GM13976 (cell line): ENCODE results near the gene CNTNAP2.
A peak's percentile ranks its signal among the peaks of the same experiment; 100 is the strongest.

ENCODE experiments used
- DNase-seq: peaks from one replicate; pipeline ENCODE4 v3.0.0; 2012; ENCODE audit warnings: low spot score
- in situ Hi-C: fragments of 300-500 bp; cut with MboI; formaldehyde crosslinking; loops from one replicate; pipeline ENCODE4 v1.12.0; 2022; ENCODE audit warnings: low sequenced_read_pairs, mixed read lengths, inconsistent platforms; ENCODE audit not compliant: unreplicated experiment
- TF ChIP-seq, protein P1 (sequence below): IDR thresholded peaks from 2 replicates; pipeline ENCODE4 v1.5.1; 2012; ENCODE audit warnings: borderline replicate concordance, mild to moderate bottlenecking; ENCODE audit not compliant: insufficient read depth; ENCODE audit errors: extremely low read depth, missing control alignments, control extremely low read depth

Gene CNTNAP2

GRCh38 chr7:147235645-147236382, 1119.2 kb downstream of the CNTNAP2 start:
- in situ Hi-C loops = loop anchor here (25.0 kb wide), 1 partner anchor 851 kb away; no protein-coding TSS in a partner anchor
- DNase-seq = no peak
- TF ChIP-seq, protein P1, sequence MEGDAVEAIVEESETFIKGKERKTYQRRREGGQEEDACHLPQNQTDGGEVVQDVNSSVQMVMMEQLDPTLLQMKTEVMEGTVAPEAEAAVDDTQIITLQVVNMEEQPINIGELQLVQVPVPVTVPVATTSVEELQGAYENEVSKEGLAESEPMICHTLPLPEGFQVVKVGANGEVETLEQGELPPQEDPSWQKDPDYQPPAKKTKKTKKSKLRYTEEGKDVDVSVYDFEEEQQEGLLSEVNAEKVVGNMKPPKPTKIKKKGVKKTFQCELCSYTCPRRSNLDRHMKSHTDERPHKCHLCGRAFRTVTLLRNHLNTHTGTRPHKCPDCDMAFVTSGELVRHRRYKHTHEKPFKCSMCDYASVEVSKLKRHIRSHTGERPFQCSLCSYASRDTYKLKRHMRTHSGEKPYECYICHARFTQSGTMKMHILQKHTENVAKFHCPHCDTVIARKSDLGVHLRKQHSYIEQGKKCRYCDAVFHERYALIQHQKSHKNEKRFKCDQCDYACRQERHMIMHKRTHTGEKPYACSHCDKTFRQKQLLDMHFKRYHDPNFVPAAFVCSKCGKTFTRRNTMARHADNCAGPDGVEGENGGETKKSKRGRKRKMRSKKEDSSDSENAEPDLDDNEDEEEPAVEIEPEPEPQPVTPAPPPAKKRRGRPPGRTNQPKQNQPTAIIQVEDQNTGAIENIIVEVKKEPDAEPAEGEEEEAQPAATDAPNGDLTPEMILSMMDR = no peak

GRCh38 chr7:147240468-147240867, 1123.9 kb downstream of the CNTNAP2 start:
- in situ Hi-C loops = loop anchor here (25.0 kb wide), 1 partner anchor 847 kb away; no protein-coding TSS in a partner anchor
- TF ChIP-seq, protein P1 = no peak

DNA sequence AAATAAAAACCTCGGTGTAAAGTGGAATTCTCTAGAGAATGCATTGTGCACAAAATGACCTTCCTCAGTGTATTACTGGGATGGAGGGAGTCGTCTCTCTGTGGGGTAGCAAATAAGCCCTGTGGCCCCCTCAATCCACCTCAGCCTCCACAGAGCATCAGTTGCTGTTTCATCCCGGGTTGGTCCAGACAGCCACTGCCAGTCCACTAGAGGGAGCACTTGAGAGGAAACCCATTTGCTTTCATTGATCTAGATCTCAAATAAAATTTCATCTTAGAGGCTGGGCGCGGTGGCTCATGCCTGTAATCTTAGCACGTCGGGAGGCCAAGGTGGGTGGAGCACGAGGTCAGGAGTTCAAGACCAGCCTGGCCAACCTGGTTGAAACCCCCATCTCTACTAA, 1128.7 kb downstream of the CNTNAP2 start:
- TF ChIP-seq, protein P1 = peak; percentile 78
- in situ Hi-C loops = loop anchor here (25.0 kb wide), 1 partner anchor 842 kb away; no protein-coding TSS in a partner anchor
- peak; percentile 38 for DNase-seq

More at GRCh38 chr7:147240468-147240867, 1123.9 kb downstream of the CNTNAP2 start:
- no peak for DNase-seq

GRCh38 chr7:147249956-147250355, 1133.4 kb downstream of the CNTNAP2 start:
- in situ Hi-C loops = loop anchor here (25.0 kb wide), 1 partner anchor 837 kb away; no protein-coding TSS in a partner anchor
- no peak for DNase-seq
- TF ChIP-seq, protein P1 = no peak

DNA sequence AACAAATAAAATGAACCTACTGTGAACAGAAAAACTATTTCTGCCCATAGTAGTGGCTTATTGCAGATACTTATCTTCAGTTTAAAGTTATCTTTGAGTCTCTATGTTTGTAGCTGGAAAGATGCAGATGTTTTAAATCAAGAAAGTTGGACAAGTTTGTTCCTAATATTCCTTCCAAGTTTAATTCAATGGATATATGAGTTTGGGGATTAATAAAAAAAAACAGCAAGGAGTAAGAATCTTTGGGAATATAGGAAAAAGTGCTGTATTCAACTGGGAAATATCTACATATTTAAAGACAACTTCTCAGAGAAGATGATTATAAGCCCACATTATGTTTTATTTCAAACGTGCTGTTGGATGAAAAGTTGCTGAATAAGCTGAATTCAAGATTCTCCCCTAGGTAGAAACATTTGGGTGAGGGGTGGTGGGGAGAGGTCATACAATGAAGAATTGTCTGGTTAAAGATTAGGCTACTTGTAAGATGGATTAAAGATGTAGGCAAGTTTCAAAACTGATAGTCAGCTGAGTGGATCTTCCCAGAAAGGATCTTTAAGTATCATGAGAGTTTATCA, 1135.2 kb downstream of the CNTNAP2 start:
- in situ Hi-C loops = no loop called here
- TF ChIP-seq, protein P1 = no peak
- DNase-seq = no peak

- TF ChIP-seq, protein P1 = no peak
- no peak for DNase-seq
- in situ Hi-C loops = no loop called here
Measured at GRCh38 chr7:147261693-147262092, 1145.1 kb downstream of the CNTNAP2 start.
